ENCODE data around the gene TRAF2. TPM values are rescaled to one million over a fixed set of nuclear protein-coding genes. Genes with fewer than 3 reads are reported as not detected.
A peak's percentile ranks its signal among the peaks of the same experiment; 100 is the strongest.

Gene TRAF2
- total RNA-seq, 1 donor from 2014 or later: 21.7 TPM

GRCh38 chr9:136889858-136890257 lies 3.5 kb downstream of the TRAF2 start:
- H3K9me3 Mint-ChIP-seq (ENCODE audit: unreplicated experiment): no peaks in the 10 kb centered on the region
- no peak overlapping the region for H3K4me3 Mint-ChIP-seq (ENCODE audit: unreplicated experiment)
- DNase-seq (ENCODE audit: low spot score): no peak
- H3K27me3 Mint-ChIP-seq (ENCODE audit: unreplicated experiment): peaks cover 8% of the 10 kb centered on the region
- H3K27ac Mint-ChIP-seq (ENCODE audit: unreplicated experiment): no peak overlapping the region
- H3K36me3 Mint-ChIP-seq (ENCODE audit: low read depth, unreplicated experiment): peaks cover 10% of the 10 kb centered on the region
- peaks cover 6% of the 10 kb centered on the region for H3K4me1 Mint-ChIP-seq (ENCODE audit: unreplicated experiment)
- no peak for TF ChIP-seq CTCF (IDR thresholded peaks at IDR 0.05; ENCODE audit: unreplicated experiment)

- Mint-ChIP-seq H3K9me3 (ENCODE audit: unreplicated experiment) (no peaks in the 10 kb centered on the region), H3K27ac (ENCODE audit: unreplicated experiment) (no peak overlapping the region), H3K36me3 (ENCODE audit: low read depth, unreplicated experiment) (peaks cover 11% of the 10 kb centered on the region), H3K4me3 (ENCODE audit: unreplicated experiment) (no peak overlapping the region), H3K4me1 (ENCODE audit: unreplicated experiment) (peaks cover 6% of the 10 kb centered on the region), H3K27me3 (ENCODE audit: unreplicated experiment) (peaks cover 8% of the 10 kb centered on the region)
- DNase-seq (ENCODE audit: low spot score): no peak
- no peak for TF ChIP-seq CTCF (IDR thresholded peaks at IDR 0.05; ENCODE audit: unreplicated experiment)
Measured at GRCh38 chr9:136890661-136891060, 4.3 kb downstream of the TRAF2 start.

DNA sequence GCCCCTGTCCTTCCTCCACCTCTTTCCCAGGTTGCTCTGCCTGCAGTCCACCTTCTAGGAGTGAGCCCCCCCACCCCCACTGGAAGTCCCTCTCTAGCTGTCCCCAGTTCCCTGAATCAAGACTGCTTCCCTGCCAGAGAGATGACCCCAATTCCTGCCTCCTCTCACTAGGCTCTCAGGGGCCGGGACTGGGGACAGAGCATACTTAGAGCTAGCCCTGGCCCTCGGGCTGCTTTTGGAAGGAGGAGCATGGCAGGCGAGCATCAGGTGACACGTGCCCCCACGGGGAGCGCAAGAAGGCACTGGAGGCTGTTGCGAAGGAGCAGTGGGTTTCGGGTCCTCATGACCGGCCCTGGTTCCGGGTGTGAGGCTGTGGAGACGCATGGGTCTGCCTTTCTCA lies 9.7 kb downstream of the TRAF2 start:
- H3K4me3 Mint-ChIP-seq (ENCODE audit: unreplicated experiment): peak overlapping the region; percentile 67
- no peak overlapping the region for H3K27ac Mint-ChIP-seq (ENCODE audit: unreplicated experiment)
- peaks cover 23% of the 10 kb centered on the region for H3K36me3 Mint-ChIP-seq (ENCODE audit: low read depth, unreplicated experiment)
- no peak for DNase-seq (ENCODE audit: low spot score)
- no peak for TF ChIP-seq CTCF (IDR thresholded peaks at IDR 0.05; ENCODE audit: unreplicated experiment)
- H3K9me3 Mint-ChIP-seq (ENCODE audit: unreplicated experiment): no peaks in the 10 kb centered on the region
- H3K4me1 Mint-ChIP-seq (ENCODE audit: unreplicated experiment): peaks cover 7% of the 10 kb centered on the region
- peaks cover 2% of the 10 kb centered on the region for H3K27me3 Mint-ChIP-seq (ENCODE audit: unreplicated experiment)

GRCh38 chr9:136898483-136899100 lies 12.3 kb downstream of the TRAF2 start:
- H3K27ac Mint-ChIP-seq (ENCODE audit: unreplicated experiment): no peak overlapping the region
- peaks cover 7% of the 10 kb centered on the region for H3K4me1 Mint-ChIP-seq (ENCODE audit: unreplicated experiment)
- no peak for TF ChIP-seq CTCF (IDR thresholded peaks at IDR 0.05; ENCODE audit: unreplicated experiment)
- no peaks in the 10 kb centered on the region for H3K9me3 Mint-ChIP-seq (ENCODE audit: unreplicated experiment)
- peaks cover 2% of the 10 kb centered on the region for H3K27me3 Mint-ChIP-seq (ENCODE audit: unreplicated experiment)
- DNase-seq (ENCODE audit: low spot score): no peak
- peaks cover 31% of the 10 kb centered on the region for H3K36me3 Mint-ChIP-seq (ENCODE audit: low read depth, unreplicated experiment)
- no peak overlapping the region for H3K4me3 Mint-ChIP-seq (ENCODE audit: unreplicated experiment)

- peaks cover 7% of the 10 kb centered on the region for H3K4me1 Mint-ChIP-seq (ENCODE audit: unreplicated experiment)
- no peaks in the 10 kb centered on the region for H3K9me3 Mint-ChIP-seq (ENCODE audit: unreplicated experiment)
- TF ChIP-seq CTCF (IDR thresholded peaks at IDR 0.05; ENCODE audit: unreplicated experiment): no peak
- peaks cover 31% of the 10 kb centered on the region for H3K36me3 Mint-ChIP-seq (ENCODE audit: low read depth, unreplicated experiment)
- H3K27me3 Mint-ChIP-seq (ENCODE audit: unreplicated experiment): peaks cover 2% of the 10 kb centered on the region
- no peak for DNase-seq (ENCODE audit: low spot score)
- peak overlapping the region; percentile 62 for H3K4me3 Mint-ChIP-seq (ENCODE audit: unreplicated experiment)
- H3K27ac Mint-ChIP-seq (ENCODE audit: unreplicated experiment): no peak overlapping the region
Measured at GRCh38 chr9:136899196-136899595, 12.9 kb downstream of the TRAF2 start.
